Limb (tissue), 2 donors: Measurements from ENCODE around the gene PDE2A.
"Not testable (repeated sequence)": the region's sequence is repeated elsewhere in the genome, so short reads cannot be mapped to it uniquely, and the experiment has no call there.

Experiments used
- DNase-seq, 2 donors: peaks; one replicate each; pipeline ENCODE4 v3.0.0-alpha.2; 2016; ENCODE audit errors: extremely low spot score in 2 of 2

The PDE2A gene

DNA sequence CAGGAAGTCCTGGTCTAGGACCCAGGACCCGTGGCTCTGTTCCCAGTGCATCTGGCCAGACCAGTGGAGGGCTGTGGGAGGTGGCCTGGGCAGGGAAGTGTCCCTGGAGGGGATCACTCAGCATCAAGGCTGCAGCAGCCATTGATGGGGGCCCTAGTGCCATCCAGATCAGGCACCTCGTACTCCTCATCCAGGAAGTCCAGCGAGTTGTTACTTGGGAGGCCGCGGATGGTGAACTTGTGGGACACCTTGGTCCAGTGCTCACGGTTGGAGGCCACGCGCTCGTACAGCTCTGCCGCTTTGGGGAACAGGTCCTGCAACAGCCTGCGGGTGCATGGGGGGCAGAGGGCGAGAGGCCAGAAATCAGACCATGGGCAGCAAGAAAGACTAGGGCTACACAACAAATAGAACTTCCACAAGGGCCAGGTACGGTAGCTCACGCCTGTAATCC is 96.9 kb downstream of the PDE2A start:
- peak in 1 of 2 donors; percentile 11 for DNase-seq

DNA sequence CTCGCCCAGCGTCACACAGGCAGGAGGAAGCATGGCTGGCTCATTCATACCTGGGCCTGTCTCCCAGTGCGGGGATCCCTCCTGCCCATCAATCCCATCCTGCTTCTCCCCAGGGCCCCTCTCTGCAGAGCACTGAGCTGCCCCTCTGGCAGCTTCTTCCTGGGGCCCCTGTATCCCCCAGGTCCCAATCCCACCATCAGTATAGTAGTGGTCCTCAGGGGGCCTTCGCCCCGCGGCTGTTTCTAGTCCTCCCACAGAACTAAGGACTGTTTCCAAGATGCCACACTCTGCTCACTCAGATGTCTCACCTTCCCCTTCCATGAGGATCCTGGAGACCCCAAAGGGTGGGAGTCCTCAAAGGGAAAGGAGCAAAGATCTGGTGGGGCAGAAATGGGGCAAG is 97.6 kb downstream of the PDE2A start:
- DNase-seq = peak in 1 of 2 donors; percentile 8

DNA sequence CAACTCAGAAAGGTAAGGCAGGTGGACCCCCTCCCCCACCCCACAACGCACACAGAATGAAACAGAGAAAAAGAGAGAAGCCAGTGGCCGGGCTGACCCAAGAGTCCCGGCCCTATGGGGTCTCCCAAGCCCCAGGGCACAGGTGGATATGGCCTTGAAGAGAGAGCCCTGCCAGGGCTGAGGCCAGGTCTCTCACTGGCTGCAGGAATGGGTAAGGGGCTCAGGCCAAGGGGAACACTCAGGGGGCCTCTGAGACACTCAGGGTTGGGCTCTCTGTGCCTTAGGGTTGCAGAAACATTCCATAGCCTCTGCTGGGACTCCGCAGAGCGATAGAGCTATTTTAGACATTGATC is 98.0 kb downstream of the PDE2A start:
- DNase-seq = peak in 1 of 2 donors; percentile 19

DNA sequence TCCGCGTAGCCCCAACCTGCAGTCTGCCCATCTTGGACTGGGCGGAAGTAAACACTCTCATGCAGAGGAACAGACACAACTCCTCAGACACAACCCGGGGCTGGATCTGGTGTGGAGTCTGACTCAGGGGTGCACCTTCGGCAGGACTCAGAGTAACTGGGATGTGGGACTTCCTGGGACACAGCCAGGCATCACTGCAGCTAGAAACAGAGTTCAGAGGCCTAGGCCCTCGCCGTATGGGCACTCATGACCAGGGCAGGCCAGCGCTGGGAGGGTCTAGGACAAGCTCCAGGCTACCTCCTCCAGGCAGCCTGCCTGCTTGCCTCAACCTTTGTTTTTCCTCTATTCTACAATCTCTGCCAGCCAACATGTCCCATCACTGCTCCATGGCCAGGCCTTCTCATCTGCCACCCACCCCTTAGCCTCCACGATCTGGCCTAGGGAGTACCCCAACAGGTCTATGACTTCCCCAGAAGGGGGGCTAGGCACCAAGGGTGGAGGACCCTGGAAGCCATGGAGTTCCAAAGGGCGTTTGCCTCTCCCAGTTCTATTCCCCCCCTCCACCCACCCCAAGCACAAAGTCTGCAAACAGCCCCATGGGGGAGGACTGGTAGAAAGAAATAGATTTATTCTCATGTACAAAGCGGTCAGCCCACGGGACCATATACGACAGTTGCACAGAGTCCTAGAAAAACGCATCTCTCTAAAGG is 98.5 kb downstream of the PDE2A start:
- no peak for DNase-seq

DNA sequence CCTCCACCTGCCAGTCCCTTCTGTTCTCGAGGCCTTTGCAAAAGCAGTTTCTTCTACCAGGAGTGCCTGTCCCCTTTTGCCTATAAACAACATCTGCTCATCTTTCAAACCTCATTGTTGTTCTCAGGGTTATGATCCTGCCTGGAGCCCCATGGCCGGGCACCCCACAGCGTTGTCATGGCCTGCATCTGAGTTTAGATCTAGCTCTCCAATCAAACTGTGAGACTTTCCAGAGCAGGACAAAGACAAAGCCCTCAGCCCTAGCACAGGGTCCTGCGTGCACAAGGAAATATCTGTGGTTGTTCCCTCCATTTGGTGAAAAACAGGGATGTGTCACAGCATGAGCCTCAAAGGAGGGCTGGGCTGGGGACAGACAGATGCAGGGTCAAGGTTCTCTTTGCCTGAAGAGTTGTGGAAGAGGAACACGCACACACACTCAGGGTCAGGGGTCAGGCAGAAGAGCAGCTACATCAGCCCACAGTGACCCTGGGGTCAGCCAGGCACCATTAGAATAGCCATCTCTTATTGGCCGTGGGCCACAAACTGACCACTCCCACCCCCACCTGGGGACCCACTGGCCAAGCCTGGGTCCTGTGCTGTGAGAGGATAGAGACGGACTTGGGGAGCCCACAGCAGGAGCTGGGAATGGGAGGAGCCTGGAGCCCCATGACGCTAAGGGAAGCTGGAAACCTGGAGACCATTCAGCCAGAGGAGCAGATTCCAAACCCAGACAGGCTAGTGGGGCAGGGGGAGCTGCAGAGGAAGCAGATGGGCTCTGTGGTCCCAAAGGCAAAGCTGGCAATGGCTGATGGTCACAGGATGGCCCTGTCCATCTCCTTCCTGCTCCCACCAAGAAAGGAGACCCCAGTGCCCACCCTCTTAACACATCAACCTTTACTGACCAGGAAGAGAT is 99.4 kb downstream of the PDE2A start:
- no peak for DNase-seq

DNA sequence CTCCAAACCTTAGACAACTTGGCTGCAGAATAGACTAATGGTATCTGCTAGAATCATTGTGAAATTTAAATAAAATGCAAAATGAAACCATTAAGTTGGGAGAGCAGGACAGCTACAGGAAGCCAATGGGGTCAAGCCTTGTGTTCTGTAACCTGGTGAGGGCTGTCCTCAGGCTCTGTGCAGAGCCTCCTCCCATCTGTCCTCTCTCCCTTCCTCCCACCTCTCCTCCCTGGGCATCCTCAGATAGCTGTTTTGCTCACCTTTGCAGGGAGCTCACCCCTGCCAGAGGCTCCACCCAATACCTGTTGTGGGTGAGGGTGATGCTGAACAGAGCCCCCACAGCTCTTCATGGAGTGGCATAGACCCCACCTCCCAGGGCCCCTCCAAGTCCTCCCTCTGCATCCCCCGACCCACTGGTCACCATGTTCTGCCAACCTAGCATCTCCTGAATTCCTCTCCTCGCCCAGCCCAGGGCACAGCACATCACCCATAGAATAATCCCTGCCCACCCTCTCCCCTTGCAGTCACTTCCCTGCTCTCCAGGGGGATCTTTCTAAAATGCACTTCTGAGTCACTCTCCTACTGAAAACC is 100.3 kb downstream of the PDE2A start:
- DNase-seq = no peak

DNA sequence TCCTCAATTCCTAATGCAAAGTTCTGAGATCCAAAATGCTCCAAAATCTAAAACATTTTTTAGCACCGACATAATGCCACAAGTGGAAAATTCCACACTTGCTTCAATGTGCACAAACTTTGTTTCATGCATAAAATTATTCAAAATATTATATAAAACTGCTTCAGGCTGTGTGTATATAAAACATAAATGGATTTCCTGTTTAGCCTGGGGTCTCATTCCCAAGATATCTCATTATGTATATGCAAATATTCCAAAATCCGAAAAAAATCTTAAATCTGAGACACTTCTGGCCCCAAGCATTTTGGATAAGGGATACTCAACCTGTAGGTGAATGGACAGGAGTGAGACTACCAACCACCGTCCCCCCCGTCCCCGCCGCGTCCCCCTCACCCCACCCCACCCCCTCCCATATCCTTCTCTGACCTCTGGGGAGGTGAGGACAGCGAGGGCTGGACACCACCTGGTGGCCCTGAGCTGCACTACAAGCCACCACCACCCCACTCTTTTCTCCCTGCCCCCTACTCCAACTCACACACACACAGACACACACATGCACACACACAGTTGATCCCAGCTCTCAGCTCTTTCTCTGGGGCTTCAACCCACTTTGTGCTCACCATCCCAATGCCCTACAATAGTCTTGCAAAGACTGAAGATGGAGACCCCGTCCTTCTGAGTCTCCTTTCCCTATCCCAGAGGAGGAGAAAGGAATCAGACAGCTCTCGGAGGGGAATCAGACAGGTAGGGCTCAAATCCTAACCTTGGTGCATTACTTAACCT is 101.0 kb downstream of the PDE2A start:
- peak in 1 of 2 donors; percentile 48 for DNase-seq

DNA sequence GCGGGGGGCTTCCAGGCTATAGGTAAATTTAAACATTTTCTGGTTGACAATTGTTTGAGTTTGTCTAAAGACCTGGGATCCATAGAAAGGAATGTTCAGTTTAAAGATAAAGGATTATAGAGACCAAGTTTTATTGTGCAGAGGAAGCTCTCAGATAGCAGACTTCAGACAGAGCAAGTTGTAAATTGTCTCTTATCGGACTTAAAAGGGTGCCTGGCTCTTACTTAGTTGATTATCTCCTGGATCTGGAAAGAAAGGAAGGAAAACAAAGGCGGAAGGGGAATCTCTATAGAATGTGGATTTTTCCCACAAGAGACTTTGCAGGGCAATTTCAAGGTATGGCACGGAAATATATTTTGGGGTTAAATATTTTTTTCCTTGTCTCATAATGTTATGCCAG is 101.7 kb downstream of the PDE2A start:
- not testable (repeated sequence) for DNase-seq

DNA sequence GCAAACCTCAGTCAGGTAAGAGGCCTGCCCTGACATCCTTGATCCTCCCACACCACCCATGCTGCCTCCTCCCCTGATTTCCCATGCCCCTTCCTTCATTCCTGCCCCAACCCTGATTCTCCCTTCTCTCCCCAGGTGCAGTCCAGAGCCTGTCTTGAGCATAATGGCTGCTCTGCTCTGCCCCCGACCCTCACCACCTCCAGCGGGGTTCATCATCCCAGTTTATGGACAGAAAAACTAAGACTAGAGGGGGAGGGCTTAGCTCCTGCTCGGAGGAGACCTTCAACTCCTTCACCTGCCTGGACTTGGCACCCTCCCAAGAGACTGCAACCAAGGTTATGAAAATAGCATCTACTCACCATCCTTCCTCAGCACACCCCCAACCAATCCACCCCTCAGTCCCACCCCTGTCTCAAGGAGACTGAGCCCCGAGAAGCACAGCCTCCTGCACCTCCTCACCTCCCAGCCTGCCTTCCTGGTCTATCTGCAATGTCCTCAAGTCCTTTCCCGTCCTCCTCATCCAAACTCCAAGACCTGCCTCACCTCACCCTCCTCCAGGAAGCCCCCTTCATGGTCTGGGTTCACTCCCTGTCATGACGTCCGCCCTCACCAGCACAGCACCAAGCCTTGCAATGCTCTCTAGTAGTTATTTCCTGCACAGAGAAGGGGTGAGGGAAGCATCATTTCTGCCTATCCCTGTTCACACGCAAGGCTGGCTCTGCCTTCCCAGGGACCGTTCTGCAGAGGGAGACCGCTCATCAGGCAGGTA is 103.1 kb downstream of the PDE2A start:
- no peak for DNase-seq

DNA sequence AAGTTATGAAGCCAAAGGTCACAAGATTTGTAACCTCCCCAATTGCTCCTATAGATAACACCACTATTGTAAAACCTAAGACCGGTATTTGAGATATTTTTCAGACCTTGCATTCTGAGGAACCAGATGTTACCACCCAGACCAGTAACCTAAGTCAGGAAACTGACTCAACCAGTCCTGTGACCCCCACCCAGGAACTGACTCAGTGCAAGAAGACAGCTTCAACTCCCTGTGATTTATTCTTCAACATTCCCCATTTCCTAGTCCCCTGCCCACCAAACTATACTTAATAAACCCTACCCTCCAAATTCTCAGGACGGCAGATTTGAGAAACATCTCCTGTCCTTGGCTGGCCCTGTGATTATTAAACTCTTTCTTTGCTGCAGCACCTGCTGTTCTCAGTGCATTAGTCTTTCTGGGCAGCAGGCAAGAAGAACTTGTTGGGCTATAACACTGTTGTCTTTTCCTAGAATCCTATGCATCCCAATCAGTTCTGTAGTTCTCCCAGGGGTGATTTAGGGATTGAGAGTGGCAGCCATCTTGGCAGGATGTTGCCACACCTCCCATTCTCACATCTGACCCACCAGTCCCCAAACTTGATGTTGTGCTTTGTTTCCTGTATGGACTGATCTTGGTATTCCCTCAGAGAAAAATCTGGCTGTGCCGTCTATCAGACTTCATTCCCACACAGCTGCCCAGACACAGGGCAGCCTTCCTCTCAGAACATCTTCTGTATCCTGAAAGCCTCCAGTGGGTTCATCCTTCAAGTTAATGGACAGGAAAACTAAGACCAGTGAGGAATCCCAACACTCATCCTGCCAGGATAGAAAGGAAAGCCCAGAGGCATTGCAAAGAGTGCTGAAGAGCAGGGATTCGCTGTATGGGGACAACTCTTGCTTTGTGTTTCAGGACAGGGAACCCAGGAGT is 104.0 kb downstream of the PDE2A start:
- no peak for DNase-seq

DNA sequence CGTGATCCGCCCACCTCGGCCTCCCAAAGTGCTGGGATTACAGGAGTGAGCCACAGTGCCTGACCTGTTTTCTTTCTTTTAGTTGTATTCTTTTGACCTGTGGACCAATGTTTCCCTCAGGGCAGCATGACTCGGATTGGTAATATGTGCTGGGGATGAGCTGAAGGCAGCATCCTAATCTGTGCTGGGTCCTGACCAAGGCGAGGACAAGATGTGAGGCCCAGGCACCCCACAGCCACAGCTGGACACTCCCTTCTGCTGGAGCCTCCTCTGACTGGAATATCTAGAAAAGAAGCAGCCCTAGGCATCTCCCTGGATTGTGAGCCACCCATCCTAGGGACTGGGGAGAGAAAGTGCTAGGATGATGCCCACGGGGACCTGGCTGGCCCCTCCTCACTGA is 105.4 kb downstream of the PDE2A start:
- no peak for DNase-seq

DNA sequence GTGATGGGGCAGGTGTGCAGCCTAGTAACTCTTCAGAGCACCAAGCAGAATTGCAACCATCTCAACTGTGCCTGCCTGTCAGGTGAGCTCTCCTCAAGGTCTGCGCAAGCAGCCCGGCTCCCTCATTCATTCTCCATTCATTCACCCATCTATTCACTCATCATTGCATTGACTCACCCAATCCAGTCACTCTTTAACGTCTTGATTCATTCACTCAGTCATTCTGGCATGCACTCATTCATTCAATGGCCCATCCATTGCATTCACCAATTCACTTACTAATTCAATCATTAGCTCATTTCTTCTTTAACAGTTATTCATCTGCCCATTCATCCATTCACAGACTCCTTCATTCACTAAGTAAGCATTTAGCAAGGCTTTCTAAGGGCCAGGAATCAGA is 111.8 kb downstream of the PDE2A start:
- DNase-seq = no peak

DNA sequence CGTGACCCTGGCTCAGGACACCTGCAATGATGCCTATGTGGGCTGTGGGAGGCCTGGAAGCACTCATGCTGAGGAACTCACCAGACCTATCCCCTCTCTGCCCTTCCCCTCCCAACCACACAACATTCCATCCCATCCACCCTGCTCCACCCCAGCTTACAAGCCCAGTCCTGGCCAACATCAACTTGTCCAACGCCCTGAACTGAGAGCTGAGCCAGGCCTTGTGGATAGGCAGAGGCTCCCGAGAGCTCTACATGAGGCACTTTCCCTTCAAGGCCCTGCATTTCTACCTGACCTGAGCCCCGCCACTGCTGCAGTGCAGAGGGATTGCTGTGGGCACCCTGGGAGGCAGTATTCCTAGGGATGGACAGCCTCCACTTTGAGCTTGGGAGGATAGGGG is 112.4 kb downstream of the PDE2A start:
- no peak for DNase-seq

DNA sequence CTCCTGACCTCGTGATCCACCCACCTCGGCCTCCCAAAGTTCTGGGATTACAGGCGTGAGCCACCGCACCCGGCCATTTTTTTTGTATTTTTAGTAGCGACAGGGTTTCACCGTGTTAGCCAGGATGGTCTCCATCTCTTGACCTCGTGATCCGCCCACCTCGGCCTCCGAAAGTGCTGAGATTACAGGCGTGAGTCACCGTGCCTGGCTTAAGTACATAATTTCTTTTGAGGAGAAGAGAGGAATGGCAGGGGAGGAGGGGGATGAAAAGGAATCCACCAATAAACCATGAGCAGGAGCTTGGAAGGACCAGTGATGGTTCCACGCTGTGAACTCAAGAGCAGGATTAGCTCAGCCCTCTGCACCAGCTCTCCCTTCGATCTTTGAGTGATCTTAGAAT is 113.4 kb downstream of the PDE2A start:
- not testable (repeated sequence) for DNase-seq

DNA sequence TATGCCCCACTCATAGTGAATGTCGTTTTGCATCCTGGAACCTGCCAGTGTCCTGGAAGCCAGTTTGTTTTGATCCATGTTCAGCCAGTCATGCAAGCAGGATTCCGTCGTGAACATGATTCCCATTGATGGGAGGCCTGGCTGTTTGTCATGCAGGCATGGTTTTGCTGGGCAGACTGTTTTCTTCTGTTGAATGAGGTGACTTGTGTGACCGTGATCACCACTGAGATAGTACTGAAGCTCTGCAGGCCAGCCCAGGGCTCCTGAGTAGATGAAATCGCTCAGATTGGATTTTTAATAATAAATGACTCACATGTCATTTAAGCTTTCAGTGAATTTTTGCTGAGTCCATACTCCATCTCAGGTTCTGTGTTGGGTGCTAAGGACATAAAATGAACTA is 117.8 kb downstream of the PDE2A start:
- DNase-seq = no peak

DNA sequence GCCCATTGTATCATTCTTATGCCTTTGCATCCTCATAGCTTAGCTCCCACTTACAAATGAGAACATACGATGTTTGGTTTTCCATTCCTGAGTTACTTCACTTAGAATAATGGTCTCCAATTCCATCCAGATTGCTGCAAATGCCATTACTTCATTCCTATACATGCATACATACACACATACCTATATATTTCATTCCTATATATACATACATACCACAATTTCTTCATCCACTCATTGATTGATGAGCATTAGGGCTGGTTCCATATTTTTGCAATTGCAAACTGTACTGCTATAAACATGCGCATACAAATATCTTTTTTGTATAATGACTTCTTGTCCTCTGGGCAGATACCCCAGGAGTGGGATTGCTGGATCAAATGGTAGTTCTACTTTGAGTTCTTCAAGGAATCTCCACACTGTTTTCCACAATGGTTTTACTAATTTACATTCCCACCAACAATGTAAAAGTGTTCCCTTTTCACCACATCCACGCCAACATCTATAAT is 119.2 kb downstream of the PDE2A start:
- not testable (repeated sequence) for DNase-seq

DNA sequence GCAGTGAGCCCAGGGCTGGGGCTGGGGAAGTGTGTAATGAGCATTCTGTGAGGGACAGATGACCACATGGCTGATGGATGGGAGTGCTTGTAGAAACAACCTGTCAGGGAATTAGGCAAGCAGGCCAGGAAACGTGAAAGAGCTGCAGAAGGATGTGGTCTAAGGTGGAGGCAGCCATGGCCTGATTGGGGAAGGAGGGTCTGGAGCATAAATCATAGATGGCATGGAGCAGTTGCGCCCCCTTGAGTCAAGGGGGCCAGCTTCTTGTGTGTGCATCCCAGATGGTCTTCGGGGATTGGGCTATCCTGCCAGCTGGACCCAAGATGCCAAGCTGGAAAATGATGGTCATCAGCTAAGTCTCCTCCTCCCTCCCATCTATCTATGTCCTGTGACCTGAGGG is 120.5 kb downstream of the PDE2A start:
- no peak for DNase-seq

DNA sequence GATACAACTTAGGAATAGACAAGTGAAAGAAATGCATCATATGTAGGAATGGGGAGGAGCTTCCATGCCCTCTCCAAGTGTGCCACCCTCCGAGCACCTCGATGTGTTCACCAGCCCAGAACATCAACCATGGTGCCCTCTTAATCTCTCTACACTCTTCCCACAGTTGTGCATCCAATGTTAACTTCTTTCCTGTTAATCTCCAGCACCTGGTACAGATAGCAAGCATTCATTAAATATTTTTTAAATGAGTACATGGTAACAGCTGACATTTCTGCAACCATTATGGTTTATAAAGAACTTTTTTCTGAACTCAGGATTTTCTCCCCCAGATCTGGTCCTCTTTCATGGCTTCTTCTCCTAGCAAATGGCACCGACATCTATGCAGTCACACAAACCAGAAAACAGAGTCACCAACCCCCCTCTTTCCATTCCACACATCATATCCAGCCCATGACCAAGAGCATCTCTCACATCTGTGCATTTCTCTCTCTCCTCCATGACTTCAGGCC is 121.8 kb downstream of the PDE2A start:
- DNase-seq = no peak

DNA sequence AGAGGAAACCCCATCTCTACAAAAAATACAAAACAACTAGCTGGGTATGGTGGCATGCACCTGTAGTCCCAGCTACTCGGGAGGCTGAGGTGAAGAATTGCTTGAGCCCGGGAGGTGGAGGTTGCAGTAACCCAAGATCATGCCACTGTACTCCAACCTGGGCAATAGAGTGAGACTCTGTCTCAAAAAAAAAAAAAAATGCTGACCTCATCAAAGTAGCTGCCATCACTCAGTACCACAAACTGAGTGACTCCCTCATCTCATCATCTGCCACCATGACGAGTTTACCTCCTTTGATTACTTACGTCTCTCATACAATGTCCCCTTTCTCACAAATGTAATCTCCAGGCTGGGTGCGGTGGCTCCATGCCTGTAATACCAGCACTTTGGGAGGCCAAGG is 122.7 kb downstream of the PDE2A start:
- DNase-seq = no peak
